Esophagus muscularis mucosa (tissue), 3 donors: ENCODE results near the gene PRAMEF20.

Experiments
- CTCF ChIP-seq, 3 experiments: fragments of 200-600 bp in 2 of 3; fragments of 450-650 bp in 1 of 3; sonication (generic) in 2 of 3; IDR thresholded peaks; one replicate each; pipeline ENCODE4 v1.5.1; 2017 to 2019; ENCODE audit warnings: antibody characterized with exemption in 3 of 3, mild to moderate bottlenecking in 2 of 3, moderate library complexity in 1 of 3
- POLR2A ChIP-seq: fragments of 450-650 bp; IDR thresholded peaks from one replicate; pipeline ENCODE4 v1.6.1; 2017; ENCODE audit warnings: antibody characterized with exemption, moderate library complexity, mild to moderate bottlenecking, low read depth

GRCh38 chr1:13407811-13408210 lies 2.4 kb upstream of the PRAMEF20 start:
- no peak for TF ChIP-seq POLR2A
- TF ChIP-seq CTCF (IDR thresholded peaks at IDR 0.05) = no peak
